HepG2 (cell line): ENCODE data around the gene SYNDIG1. TPM values are rescaled to one million over a fixed set of nuclear protein-coding genes. Genes with fewer than 3 reads are reported as not detected.

ENCODE experiments used
- ATAC-seq: fragments of 200-7000 bp; cut with Tn5 transposase; 3 replicates; pipeline ENCODE4 v1.9.1; 2020; ENCODE audit warnings: mild to moderate bottlenecking, moderate library complexity
- BruUV-seq: library from RNA; stranded (reverse); fragments of 400-500 nt; replicated peaks from 2 replicates; lab custom pipeline; 2021; lab: Mats Ljungman, UMichigan
- CTCF ChIA-PET: fragments of 300-600 bp; formaldehyde crosslinking; extraction: SDS; loops from one replicate; lab custom pipeline; 2021; ENCODE audit warnings: low total read pairs, inconsistent platforms, low intra/inter-chr PET ratio; lab: Yijun Ruan, JAX
- POLR2A ChIA-PET: fragments of 350-600 bp; sonication (Branson Sonifier 250); formaldehyde crosslinking; loops from one replicate; lab custom pipeline; 2020; ENCODE audit warnings: antibody characterized with exemption, inconsistent platforms; lab: Yijun Ruan, JAX
- DNase-seq: peaks from one replicate; pipeline ENCODE4 v3.0.0-alpha.2; 2015; ENCODE audit warnings: low spot score
- FAIRE-seq: peaks from 3 replicates; lab custom pipeline; 2011; peaks lifted over from hg19 to GRCh38; lab: Jason Lieb, UNC
- H2AFZ ChIP-seq: one replicate; pipeline ENCODE4 v1.6.1; 2011; ENCODE audit warnings: low read length, inconsistent platforms
- H3K27ac ChIP-seq: fragments of 300-600 bp; 3 replicates; pipeline ENCODE4 v1.8.0; 2011; ENCODE audit warnings: mixed run types, mild to moderate bottlenecking, mixed read lengths, low read length, inconsistent platforms; ENCODE audit not compliant: insufficient read depth; ENCODE audit errors: extremely low read length
- H3K27me3 ChIP-seq, 2 experiments: fragments of 200-600 bp in 1 of 2; 2 replicates in 1 of 2; 3 replicates in 1 of 2; pipeline versions ENCODE4 v1.6.0 to v1.8.0; 2011; ENCODE audit warnings: low read length in 2 of 2, mild to moderate bottlenecking in 2 of 2, moderate library complexity in 2 of 2, inconsistent platforms in 1 of 2; ENCODE audit not compliant: insufficient read depth in 2 of 2, control insufficient read depth in 1 of 2
- H3K36me3 ChIP-seq, 2 experiments: fragments of 200-600 bp in 1 of 2; replicated peaks in 1 of 2; 2 replicates in 1 of 2; 3 replicates in 1 of 2; pipeline versions ENCODE4 v1.5.1 to v1.8.0; 2011; ENCODE audit warnings: low read length in 2 of 2, inconsistent platforms in 1 of 2; ENCODE audit not compliant: insufficient read depth in 2 of 2, control insufficient read depth in 1 of 2
- H3K4me1 ChIP-seq: 2 replicates; pipeline ENCODE4 v1.5.1; 2012; ENCODE audit warnings: low read length, inconsistent platforms; ENCODE audit not compliant: insufficient read depth
- H3K4me2 ChIP-seq: 2 replicates; pipeline ENCODE4 v1.6.0; 2011; ENCODE audit warnings: low read depth, low read length, inconsistent platforms
- H3K4me3 ChIP-seq, 3 experiments: fragments of 200-600 bp in 1 of 3; sonication (generic), shearing (Covaris generic) in 1 of 3; replicated peaks in 1 of 3; 2 replicates each; pipeline ENCODE4 v1.5.1; 2011 to 2016; ENCODE audit warnings: low read length in 3 of 3, inconsistent platforms in 2 of 3, low read depth in 2 of 3, mild to moderate bottlenecking in 2 of 3, control low read depth in 1 of 3, mixed read lengths in 1 of 3; ENCODE audit not compliant: insufficient read depth in 1 of 3
- H3K79me2 ChIP-seq: one replicate; pipeline ENCODE4 v1.6.1; 2011; ENCODE audit warnings: low read length, inconsistent platforms; ENCODE audit not compliant: insufficient read depth
- H3K9ac ChIP-seq: 2 replicates; pipeline ENCODE4 v1.6.0; 2011; ENCODE audit warnings: mild to moderate bottlenecking, low read depth, low read length, inconsistent platforms; ENCODE audit not compliant: insufficient read depth
- H3K9me3 ChIP-seq: 2 replicates; pipeline ENCODE4 v1.5.1; 2012; ENCODE audit warnings: mild to moderate bottlenecking, low read length
- H4K20me1 ChIP-seq: 2 replicates; pipeline ENCODE4 v1.6.0; 2011; ENCODE audit warnings: inconsistent platforms, mild to moderate bottlenecking, low read length, moderate library complexity; ENCODE audit not compliant: insufficient read depth
- CHD2 ChIP-seq: IDR thresholded peaks from 2 replicates; pipeline ENCODE4 v1.6.1; 2011; ENCODE audit warnings: low read depth, low read length, improper control_type of control experiment
- EEA1 ChIP-seq: sonication (generic); formaldehyde crosslinking; IDR thresholded peaks from 2 replicates; pipeline ENCODE4 v1.5.1; 2020; ENCODE audit warnings: mild to moderate bottlenecking, missing genetic modification reagents, borderline replicate concordance
- NFIC ChIP-seq: IDR thresholded peaks from 2 replicates; pipeline ENCODE4 v1.6.1; 2012; ENCODE audit warnings: mild to moderate bottlenecking, low read length, inconsistent platforms
- SCMH1 ChIP-seq: sonication (generic); formaldehyde crosslinking; IDR thresholded peaks from 2 replicates; pipeline ENCODE4 v1.9.0; 2021; ENCODE audit warnings: missing genetic modification reagents, mild to moderate bottlenecking, borderline replicate concordance
- ZFP62 ChIP-seq: sonication (generic); formaldehyde crosslinking; IDR thresholded peaks from 2 replicates; pipeline ENCODE4 v1.4.0; 2020; ENCODE audit warnings: missing genetic modification reagents
- ZNF160 ChIP-seq: sonication (generic); formaldehyde crosslinking; IDR thresholded peaks from 2 replicates; pipeline ENCODE4 v1.8.0; 2022; ENCODE audit warnings: mild to moderate bottlenecking, inconsistent platforms, missing genetic modification reagents
- WGBS: methylation state at CpG from one replicate; pipeline ENCODE4 v1.1.6; 2017; ENCODE audit warnings: low lambda C conversion rate; 5-methylcytosine and 5-hydroxymethylcytosine counted together
- in situ Hi-C: cut with HindIII; loops from 2 replicates; pipeline ENCODE4 v1.10.0; 2017; ENCODE audit warnings: low pct_unique_long_range_greater_than_20kb; ENCODE audit not compliant: extremely low pct_ligation_motif_present
- intact Hi-C: fragments of 100-400 bp; cut with micrococcal nuclease; formaldehyde crosslinking; loops from one replicate; pipeline ENCODE4 v1.10.0; 2022; ENCODE audit not compliant: unreplicated experiment
- polyA plus RNA-seq, 8 experiments: library from polyadenylated mRNA; depleted of rRNA in 3 of 8; stranded (reverse) in 7 of 8; unstranded in 1 of 8; fragments of >200 nt; fragmentation: Illumina TruSeq in 4 of 8; extraction: Trizol in 4 of 8; gene quantifications; 2 replicates each; pipeline versions ENCODE4 v1.2.1 to v1.2.3, GENCODE V29; 2011 to 2016; ENCODE audit warnings: low read depth in 4 of 8, missing spikeins in 1 of 8, mixed read lengths in 1 of 8; ENCODE audit not compliant: insufficient read depth in 1 of 8
- total RNA-seq, 5 experiments: library from RNA; depleted of rRNA; stranded (reverse); fragments of >200 nt; fragmentation: Illumina TruSeq; extraction: Trizol; gene quantifications; 2 replicates each; pipeline ENCODE4 v1.2.3, GENCODE V29; 2016; ENCODE audit warnings: low read depth in 1 of 5
- TF ChIP-seq, protein P1 (sequence below), 2 experiments: sonication (generic) in 1 of 2; formaldehyde crosslinking in 1 of 2; IDR thresholded peaks; 2 replicates each; pipeline versions ENCODE4 v1.6.1 to v1.9.0; 2014 to 2022; ENCODE audit warnings: antibody characterized with exemption in 1 of 2, borderline replicate concordance in 1 of 2, inconsistent platforms in 1 of 2, low read depth in 1 of 2, missing genetic modification reagents in 1 of 2
- TF ChIP-seq, protein P2 (sequence below): sonication (generic); formaldehyde crosslinking; IDR thresholded peaks from 2 replicates; pipeline ENCODE4 v1.8.0; 2022; ENCODE audit warnings: mild to moderate bottlenecking, missing genetic modification reagents, moderate library complexity
- TF ChIP-seq, protein P3 (sequence below): sonication (generic); formaldehyde crosslinking; IDR thresholded peaks from 2 replicates; pipeline ENCODE4 v1.4.0; 2020; ENCODE audit warnings: low read depth, mild to moderate bottlenecking, missing genetic modification reagents
- TF ChIP-seq, protein P4 (sequence below): sonication (generic); formaldehyde crosslinking; IDR thresholded peaks from 2 replicates; pipeline ENCODE4 v1.4.0; 2020; ENCODE audit warnings: missing genetic modification reagents, borderline replicate concordance

SYNDIG1 gene
- total and polyA plus RNA-seq, 2 of the 13 experiments (the other 11 are each of a cell fraction or from before 2014, with no cell fraction given): not detected

DNA sequence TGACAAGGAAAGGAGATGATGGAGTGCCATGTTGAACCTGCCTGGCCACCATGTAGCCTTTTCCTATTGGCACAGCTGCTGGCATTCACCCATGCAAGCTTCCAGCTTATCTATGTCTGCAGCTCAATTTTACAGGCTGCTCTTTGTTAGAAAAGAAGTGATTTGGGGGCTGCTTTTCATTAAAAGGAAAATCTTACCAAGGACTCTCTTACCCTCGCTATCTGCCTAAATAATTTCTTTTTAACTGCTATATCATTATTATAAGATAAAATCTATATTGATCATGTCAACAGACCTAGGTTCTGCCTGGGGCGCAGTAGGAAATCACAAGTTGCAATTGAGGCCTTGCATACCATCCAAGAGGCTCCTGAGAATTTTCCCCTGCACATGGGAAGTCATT is 167.2 kb downstream of the SYNDIG1 start (continued):
- TF ChIP-seq, protein P1, sequence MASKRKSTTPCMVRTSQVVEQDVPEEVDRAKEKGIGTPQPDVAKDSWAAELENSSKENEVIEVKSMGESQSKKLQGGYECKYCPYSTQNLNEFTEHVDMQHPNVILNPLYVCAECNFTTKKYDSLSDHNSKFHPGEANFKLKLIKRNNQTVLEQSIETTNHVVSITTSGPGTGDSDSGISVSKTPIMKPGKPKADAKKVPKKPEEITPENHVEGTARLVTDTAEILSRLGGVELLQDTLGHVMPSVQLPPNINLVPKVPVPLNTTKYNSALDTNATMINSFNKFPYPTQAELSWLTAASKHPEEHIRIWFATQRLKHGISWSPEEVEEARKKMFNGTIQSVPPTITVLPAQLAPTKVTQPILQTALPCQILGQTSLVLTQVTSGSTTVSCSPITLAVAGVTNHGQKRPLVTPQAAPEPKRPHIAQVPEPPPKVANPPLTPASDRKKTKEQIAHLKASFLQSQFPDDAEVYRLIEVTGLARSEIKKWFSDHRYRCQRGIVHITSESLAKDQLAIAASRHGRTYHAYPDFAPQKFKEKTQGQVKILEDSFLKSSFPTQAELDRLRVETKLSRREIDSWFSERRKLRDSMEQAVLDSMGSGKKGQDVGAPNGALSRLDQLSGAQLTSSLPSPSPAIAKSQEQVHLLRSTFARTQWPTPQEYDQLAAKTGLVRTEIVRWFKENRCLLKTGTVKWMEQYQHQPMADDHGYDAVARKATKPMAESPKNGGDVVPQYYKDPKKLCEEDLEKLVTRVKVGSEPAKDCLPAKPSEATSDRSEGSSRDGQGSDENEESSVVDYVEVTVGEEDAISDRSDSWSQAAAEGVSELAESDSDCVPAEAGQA (IDR thresholded peaks at IDR 0.05; ENCODE audit: low read depth): no peak
- TF ChIP-seq, protein P1 (CRISPR knock-in tag; IDR thresholded peaks at IDR 0.05; ENCODE audit: borderline replicate concordance): no peak
- no peak for TF ChIP-seq NFIC
- TF ChIP-seq, protein P2, sequence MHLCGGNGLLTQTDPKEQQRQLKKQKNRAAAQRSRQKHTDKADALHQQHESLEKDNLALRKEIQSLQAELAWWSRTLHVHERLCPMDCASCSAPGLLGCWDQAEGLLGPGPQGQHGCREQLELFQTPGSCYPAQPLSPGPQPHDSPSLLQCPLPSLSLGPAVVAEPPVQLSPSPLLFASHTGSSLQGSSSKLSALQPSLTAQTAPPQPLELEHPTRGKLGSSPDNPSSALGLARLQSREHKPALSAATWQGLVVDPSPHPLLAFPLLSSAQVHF (CRISPR knock-in tag): no peak
- TF ChIP-seq, protein P3, sequence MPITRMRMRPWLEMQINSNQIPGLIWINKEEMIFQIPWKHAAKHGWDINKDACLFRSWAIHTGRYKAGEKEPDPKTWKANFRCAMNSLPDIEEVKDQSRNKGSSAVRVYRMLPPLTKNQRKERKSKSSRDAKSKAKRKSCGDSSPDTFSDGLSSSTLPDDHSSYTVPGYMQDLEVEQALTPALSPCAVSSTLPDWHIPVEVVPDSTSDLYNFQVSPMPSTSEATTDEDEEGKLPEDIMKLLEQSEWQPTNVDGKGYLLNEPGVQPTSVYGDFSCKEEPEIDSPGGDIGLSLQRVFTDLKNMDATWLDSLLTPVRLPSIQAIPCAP (CRISPR knock-in tag): no peak

DNA sequence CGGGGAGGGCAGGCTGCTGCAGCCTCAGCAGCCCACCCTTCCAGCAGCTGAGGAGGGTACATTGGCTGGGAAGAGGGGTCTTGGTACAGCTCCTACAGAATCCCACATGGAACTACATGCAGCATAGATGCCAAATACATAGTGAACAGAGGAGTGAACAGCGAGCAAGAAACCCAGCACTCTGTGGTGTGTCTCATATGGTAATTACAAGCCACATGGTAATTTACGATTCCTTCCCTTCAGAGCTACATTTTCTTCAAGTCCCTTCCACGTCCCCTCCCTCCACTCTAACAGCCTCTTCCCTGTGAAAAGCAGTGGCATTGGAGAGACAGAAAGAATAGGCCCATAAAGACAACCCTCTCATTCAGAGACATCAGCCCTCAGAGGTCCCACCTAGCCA is 167.7 kb downstream of the SYNDIG1 start:
- ATAC-seq: no peak
- in situ Hi-C loops: loop anchor here (10.0 kb wide), 1 partner anchor 62 kb away; no protein-coding TSS in a partner anchor
- Histone ChIP-seq H2AFZ (no peak overlapping the region), H3K27ac (no peak overlapping the region), H3K36me3 (no peaks in the 10 kb centered on the region), H3K4me2 (no peak overlapping the region), H3K79me2 (no peaks in the 10 kb centered on the region), H4K20me1 (no peaks in the 10 kb centered on the region), H3K4me3 (no peak overlapping the region), H3K9ac (no peak overlapping the region), H3K27me3 (peaks cover 0 to 17% of the 10 kb centered on the region in 2 experiments; a peak in 1 of 5 replicates), H3K4me1 (no peaks in the 10 kb centered on the region), H3K9me3 (no peaks in the 10 kb centered on the region)
- no peak for FAIRE-seq
- CTCF ChIA-PET: no interaction called here
- intact Hi-C loops: no loop called here
- 33% methylated on average over 4 of the region's 4 CpGs for WGBS
- POLR2A ChIA-PET: no interaction called here
- no peak for DNase-seq
- no TSS peak for BruUV-seq
- TF ChIP-seq SCMH1 (CRISPR knock-in tag) (no peak), ZFP62 (CRISPR knock-in tag) (no peak), ZNF160 (CRISPR knock-in tag) (no peak), CHD2 (no peak), EEA1 (CRISPR knock-in tag) (no peak)
- TF ChIP-seq, protein P4, sequence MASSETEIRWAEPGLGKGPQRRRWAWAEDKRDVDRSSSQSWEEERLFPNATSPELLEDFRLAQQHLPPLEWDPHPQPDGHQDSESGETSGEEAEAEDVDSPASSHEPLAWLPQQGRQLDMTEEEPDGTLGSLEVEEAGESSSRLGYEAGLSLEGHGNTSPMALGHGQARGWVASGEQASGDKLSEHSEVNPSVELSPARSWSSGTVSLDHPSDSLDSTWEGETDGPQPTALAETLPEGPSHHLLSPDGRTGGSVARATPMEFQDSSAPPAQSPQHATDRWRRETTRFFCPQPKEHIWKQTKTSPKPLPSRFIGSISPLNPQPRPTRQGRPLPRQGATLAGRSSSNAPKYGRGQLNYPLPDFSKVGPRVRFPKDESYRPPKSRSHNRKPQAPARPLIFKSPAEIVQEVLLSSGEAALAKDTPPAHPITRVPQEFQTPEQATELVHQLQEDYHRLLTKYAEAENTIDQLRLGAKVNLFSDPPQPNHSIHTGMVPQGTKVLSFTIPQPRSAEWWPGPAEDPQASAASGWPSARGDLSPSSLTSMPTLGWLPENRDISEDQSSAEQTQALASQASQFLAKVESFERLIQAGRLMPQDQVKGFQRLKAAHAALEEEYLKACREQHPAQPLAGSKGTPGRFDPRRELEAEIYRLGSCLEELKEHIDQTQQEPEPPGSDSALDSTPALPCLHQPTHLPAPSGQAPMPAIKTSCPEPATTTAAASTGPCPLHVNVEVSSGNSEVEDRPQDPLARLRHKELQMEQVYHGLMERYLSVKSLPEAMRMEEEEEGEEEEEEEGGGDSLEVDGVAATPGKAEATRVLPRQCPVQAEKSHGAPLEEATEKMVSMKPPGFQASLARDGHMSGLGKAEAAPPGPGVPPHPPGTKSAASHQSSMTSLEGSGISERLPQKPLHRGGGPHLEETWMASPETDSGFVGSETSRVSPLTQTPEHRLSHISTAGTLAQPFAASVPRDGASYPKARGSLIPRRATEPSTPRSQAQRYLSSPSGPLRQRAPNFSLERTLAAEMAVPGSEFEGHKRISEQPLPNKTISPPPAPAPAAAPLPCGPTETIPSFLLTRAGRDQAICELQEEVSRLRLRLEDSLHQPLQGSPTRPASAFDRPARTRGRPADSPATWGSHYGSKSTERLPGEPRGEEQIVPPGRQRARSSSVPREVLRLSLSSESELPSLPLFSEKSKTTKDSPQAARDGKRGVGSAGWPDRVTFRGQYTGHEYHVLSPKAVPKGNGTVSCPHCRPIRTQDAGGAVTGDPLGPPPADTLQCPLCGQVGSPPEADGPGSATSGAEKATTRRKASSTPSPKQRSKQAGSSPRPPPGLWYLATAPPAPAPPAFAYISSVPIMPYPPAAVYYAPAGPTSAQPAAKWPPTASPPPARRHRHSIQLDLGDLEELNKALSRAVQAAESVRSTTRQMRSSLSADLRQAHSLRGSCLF (CRISPR knock-in tag): no peak
